IMR-90 (cell line): ENCODE data around the gene EFCC1.

Experiments used
- CEBPB ChIP-seq: IDR thresholded peaks from 2 replicates; pipeline ENCODE4 v1.6.1; 2012; ENCODE audit warnings: low read depth, low read length, improper control_type of control experiment
- CHD1 ChIP-seq: IDR thresholded peaks from 2 replicates; pipeline ENCODE4 v1.6.1; 2012; ENCODE audit warnings: low read depth, low read length, improper control_type of control experiment
- MAFK ChIP-seq: IDR thresholded peaks from 2 replicates; pipeline ENCODE4 v1.6.1; 2012; ENCODE audit warnings: low read depth, low read length, improper control_type of control experiment
- MAZ ChIP-seq: IDR thresholded peaks from 2 replicates; pipeline ENCODE4 v1.6.1; 2012; ENCODE audit warnings: low read depth, mild to moderate bottlenecking, low read length, improper control_type of control experiment, moderate library complexity, borderline replicate concordance
- MXI1 ChIP-seq: IDR thresholded peaks from 2 replicates; pipeline ENCODE4 v1.6.1; 2012; ENCODE audit warnings: low read depth, mild to moderate bottlenecking, low read length, moderate library complexity, borderline replicate concordance
- NFE2L2 ChIP-seq: fragments of 150-350 bp; IDR thresholded peaks from 2 replicates; pipeline ENCODE4 v1.6.1; 2016; ENCODE audit warnings: low read depth, mild to moderate bottlenecking, low read length
- POLR2A ChIP-seq: IDR thresholded peaks from 2 replicates; pipeline ENCODE4 v1.6.1; 2012; ENCODE audit warnings: mild to moderate bottlenecking, low read depth, low read length
- RCOR1 ChIP-seq: IDR thresholded peaks from 2 replicates; pipeline ENCODE4 v1.6.1; 2012; ENCODE audit warnings: mild to moderate bottlenecking, low read length, improper control_type of control experiment; ENCODE audit not compliant: insufficient replicate concordance
- RFX5 ChIP-seq: IDR thresholded peaks from 2 replicates; pipeline ENCODE4 v1.8.0; 2012; ENCODE audit warnings: low read depth, mild to moderate bottlenecking, low read length, moderate library complexity
- SMC3 ChIP-seq: fragments of 150-350 bp; IDR thresholded peaks from 2 replicates; pipeline ENCODE4 v1.6.1; 2016; ENCODE audit warnings: low read depth, mild to moderate bottlenecking, antibody characterized with exemption, low read length, moderate library complexity
- TF ChIP-seq, protein P1 (sequence below): conservative IDR thresholded peaks from 2 replicates; pipeline ENCODE4 v1.5.1; 2012; ENCODE audit warnings: mild to moderate bottlenecking, low read depth, low read length, improper control_type of control experiment

GRCh38 chr3:129068291-129068886 lies 67.3 kb downstream of the EFCC1 start:
- TF ChIP-seq, protein P1, sequence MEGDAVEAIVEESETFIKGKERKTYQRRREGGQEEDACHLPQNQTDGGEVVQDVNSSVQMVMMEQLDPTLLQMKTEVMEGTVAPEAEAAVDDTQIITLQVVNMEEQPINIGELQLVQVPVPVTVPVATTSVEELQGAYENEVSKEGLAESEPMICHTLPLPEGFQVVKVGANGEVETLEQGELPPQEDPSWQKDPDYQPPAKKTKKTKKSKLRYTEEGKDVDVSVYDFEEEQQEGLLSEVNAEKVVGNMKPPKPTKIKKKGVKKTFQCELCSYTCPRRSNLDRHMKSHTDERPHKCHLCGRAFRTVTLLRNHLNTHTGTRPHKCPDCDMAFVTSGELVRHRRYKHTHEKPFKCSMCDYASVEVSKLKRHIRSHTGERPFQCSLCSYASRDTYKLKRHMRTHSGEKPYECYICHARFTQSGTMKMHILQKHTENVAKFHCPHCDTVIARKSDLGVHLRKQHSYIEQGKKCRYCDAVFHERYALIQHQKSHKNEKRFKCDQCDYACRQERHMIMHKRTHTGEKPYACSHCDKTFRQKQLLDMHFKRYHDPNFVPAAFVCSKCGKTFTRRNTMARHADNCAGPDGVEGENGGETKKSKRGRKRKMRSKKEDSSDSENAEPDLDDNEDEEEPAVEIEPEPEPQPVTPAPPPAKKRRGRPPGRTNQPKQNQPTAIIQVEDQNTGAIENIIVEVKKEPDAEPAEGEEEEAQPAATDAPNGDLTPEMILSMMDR, result no peak
- no peak for TF ChIP-seq POLR2A
- no peak for TF ChIP-seq MAZ
- TF ChIP-seq CHD1, result no peak
- TF ChIP-seq MAFK, result no peak
- TF ChIP-seq RFX5, result no peak
- TF ChIP-seq CEBPB, result no peak
- no peak for TF ChIP-seq SMC3
- TF ChIP-seq NFE2L2, result no peak
- no peak for TF ChIP-seq RCOR1
- TF ChIP-seq MXI1, result no peak
